ENCODE data around the gene CHST8. TPM values are rescaled to one million over a fixed set of nuclear protein-coding genes. Genes with fewer than 3 reads are reported as not detected.
"Not testable (repeated sequence)": the region's sequence is repeated elsewhere in the genome, so short reads cannot be mapped to it uniquely, and the experiment has no call there.

CHST8 gene
- total RNA-seq, 5 donors from 2014 or later (not counting 1 experiment from before 2014, with no cell fraction given) = not detected

DNA sequence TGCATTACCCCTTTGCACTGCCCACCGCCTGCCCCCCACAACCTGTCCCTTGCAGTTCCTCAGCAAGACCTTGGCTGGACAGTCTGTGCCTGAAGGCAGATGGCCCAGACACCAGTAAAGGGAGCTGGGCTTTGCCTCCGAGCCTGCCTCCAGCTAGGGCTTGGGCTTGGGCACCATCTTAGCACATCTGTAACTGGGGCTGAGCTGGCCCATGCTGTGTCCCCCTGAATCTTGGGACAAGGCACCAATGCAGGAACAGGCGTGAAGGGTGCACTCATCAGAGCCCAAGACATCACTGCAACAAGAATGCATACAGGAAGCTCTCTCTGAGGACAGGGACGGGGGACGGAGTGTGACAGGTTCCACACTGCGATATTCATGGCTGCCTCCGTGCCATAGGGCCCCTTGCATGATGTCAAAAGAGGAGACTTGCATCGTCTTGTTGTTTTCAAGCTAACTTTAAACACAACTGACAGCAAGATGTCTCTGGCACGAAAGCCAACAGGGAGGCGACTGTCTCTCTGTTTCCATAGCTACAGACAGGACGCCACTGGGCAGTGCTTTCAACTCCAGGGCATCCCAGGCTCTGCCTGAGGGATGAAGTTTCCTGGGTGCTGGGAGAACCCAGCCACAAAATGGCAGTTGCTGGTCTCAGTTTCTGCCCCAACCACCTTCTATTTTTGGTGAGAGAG is 8.7 kb upstream of the CHST8 start:
- no peak for DNase-seq
- Mint-ChIP-seq H3K27me3 (peaks cover 20 to 36% of the 10 kb centered on the region in 2 donors), H3K9me3 (peaks cover 5 to 21% (median 6%) of the 10 kb centered on the region in 3 donors), H3K27ac (no peak overlapping the region), H3K4me3 (no peak overlapping the region), H3K4me1 (no peaks in the 10 kb centered on the region), H3K36me3 (no peaks in the 10 kb centered on the region)
- Histone ChIP-seq H3K27me3 (replicated peaks in 1 of 2; ENCODE audit: control insufficient read depth in 2 of 2, extremely low read depth in 1 of 2, insufficient read depth in 2 of 2, low read length in 1 of 2) (peaks cover 0 to 34% of the 10 kb centered on the region in 2 experiments), H3K4me1 (ENCODE audit: control insufficient read depth in 1 of 2, extremely low read depth in 1 of 2, insufficient read depth in 2 of 2, low read length in 2 of 2) (no peaks in the 10 kb centered on the region), H3K27ac (ENCODE audit: low read length) (no peak overlapping the region), H3K9me3 (peaks cover 2% of the 10 kb centered on the region), H3K4me3 (ENCODE audit: control insufficient read depth in 1 of 2, extremely low read depth in 1 of 2, low read length in 1 of 2) (no peak overlapping the region), H3K36me3 (ENCODE audit: control insufficient read depth in 2 of 2, extremely low read depth in 1 of 2, insufficient read depth in 1 of 2, low read length in 1 of 2) (no peaks in the 10 kb centered on the region)
- ATAC-seq (replicated peaks in 1 of 4) = no peak
- ChIA-PET CTCF (no interaction called here), POLR2A (no interaction called here)
- WGBS (ENCODE audit: insufficient coverage) = 72% methylated on average over 8 of the region's 11 CpGs

GRCh38 chr19:33613620-33614000 is 8.1 kb upstream of the CHST8 start:
- ChIA-PET POLR2A (no interaction called here), CTCF (no interaction called here)
- H3K27ac ChIP-seq (ENCODE audit: low read length) = no peak overlapping the region
- no peak for DNase-seq
- Mint-ChIP-seq H3K9me3 (peaks cover 5 to 21% (median 6%) of the 10 kb centered on the region in 3 donors), H3K4me3 (no peak overlapping the region), H3K4me1 (no peaks in the 10 kb centered on the region), H3K36me3 (no peaks in the 10 kb centered on the region), H3K27ac (no peak overlapping the region), H3K27me3 (peaks cover 20 to 38% of the 10 kb centered on the region in 2 donors)
- ATAC-seq (replicated peaks in 1 of 4) = no peak
- WGBS (ENCODE audit: insufficient coverage) = 45% methylated on average over 2 of the region's 3 CpGs
- peaks cover 2% of the 10 kb centered on the region for H3K9me3 ChIP-seq
- no peak overlapping the region for H3K4me3 ChIP-seq (ENCODE audit: control insufficient read depth in 1 of 2, extremely low read depth in 1 of 2, low read length in 1 of 2)
- no peaks in the 10 kb centered on the region for H3K4me1 ChIP-seq (ENCODE audit: control insufficient read depth in 1 of 2, extremely low read depth in 1 of 2, insufficient read depth in 2 of 2, low read length in 2 of 2)
- H3K36me3 ChIP-seq (ENCODE audit: control insufficient read depth in 2 of 2, extremely low read depth in 1 of 2, insufficient read depth in 1 of 2, low read length in 1 of 2) = no peaks in the 10 kb centered on the region
- H3K27me3 ChIP-seq (replicated peaks in 1 of 2; ENCODE audit: control insufficient read depth in 2 of 2, extremely low read depth in 1 of 2, insufficient read depth in 2 of 2, low read length in 1 of 2) = peaks cover 0 to 36% of the 10 kb centered on the region in 2 experiments

DNA sequence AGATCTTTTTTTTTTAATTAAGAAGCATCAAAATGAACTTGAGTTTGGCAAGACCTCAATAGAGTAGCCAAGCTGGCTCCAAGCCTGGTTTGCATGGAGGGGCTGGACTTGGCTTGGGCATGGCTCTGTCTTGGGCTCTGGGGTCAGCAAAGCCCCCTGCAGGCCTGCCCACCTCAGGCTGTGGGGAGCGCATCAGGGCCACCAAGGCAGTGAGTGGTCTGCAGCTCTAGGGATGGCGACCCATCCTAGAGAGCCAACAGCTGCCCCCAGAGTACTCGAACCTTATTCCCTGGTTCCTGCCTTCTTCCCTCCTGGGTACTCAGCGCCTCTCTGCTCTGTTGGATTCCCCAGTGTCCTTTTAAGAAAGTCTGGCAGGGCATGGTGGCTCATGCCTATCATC is 5.4 kb upstream of the CHST8 start:
- Mint-ChIP-seq H3K4me1 (peaks cover 0 to 1% (median 0%) of the 10 kb centered on the region in 3 donors), H3K36me3 (no peaks in the 10 kb centered on the region), H3K27ac (no peak overlapping the region), H3K4me3 (no peak overlapping the region), H3K27me3 (peaks cover 40 to 62% of the 10 kb centered on the region in 2 donors), H3K9me3 (no peaks in the 10 kb centered on the region)
- Histone ChIP-seq H3K9me3 (no peaks in the 10 kb centered on the region), H3K36me3 (ENCODE audit: control insufficient read depth in 2 of 2, extremely low read depth in 1 of 2, insufficient read depth in 1 of 2, low read length in 1 of 2) (no peaks in the 10 kb centered on the region), H3K4me3 (ENCODE audit: control insufficient read depth in 1 of 2, extremely low read depth in 1 of 2, low read length in 1 of 2) (no peak overlapping the region), H3K27ac (ENCODE audit: low read length) (no peak overlapping the region), H3K27me3 (replicated peaks in 1 of 2; ENCODE audit: control insufficient read depth in 2 of 2, extremely low read depth in 1 of 2, insufficient read depth in 2 of 2, low read length in 1 of 2) (peaks cover 2 to 61% of the 10 kb centered on the region in 2 experiments), H3K4me1 (ENCODE audit: control insufficient read depth in 1 of 2, extremely low read depth in 1 of 2, insufficient read depth in 2 of 2, low read length in 2 of 2) (no peaks in the 10 kb centered on the region)
- no peak for DNase-seq
- no peak for ATAC-seq (replicated peaks in 1 of 4)
- WGBS (ENCODE audit: insufficient coverage) = 71% methylated on average over 4 of the region's 4 CpGs
- ChIA-PET POLR2A (no interaction called here), CTCF (interaction anchor here in 1 of 2 donors (0.6 kb wide), 1 partner anchor 11 kb away, joined by 5 read pairs; no protein-coding TSS in a partner anchor)

- H3K36me3 Mint-ChIP-seq = no peaks in the 10 kb centered on the region
- Histone ChIP-seq H3K4me1 (ENCODE audit: control insufficient read depth in 1 of 2, extremely low read depth in 1 of 2, insufficient read depth in 2 of 2, low read length in 2 of 2) (no peaks in the 10 kb centered on the region), H3K4me3 (ENCODE audit: control insufficient read depth in 1 of 2, extremely low read depth in 1 of 2, low read length in 1 of 2) (no peak overlapping the region), H3K36me3 (ENCODE audit: control insufficient read depth in 2 of 2, extremely low read depth in 1 of 2, insufficient read depth in 1 of 2, low read length in 1 of 2) (no peaks in the 10 kb centered on the region), H3K9me3 (no peaks in the 10 kb centered on the region), H3K27ac (ENCODE audit: low read length) (no peak overlapping the region), H3K27me3 (replicated peaks in 1 of 2; ENCODE audit: control insufficient read depth in 2 of 2, extremely low read depth in 1 of 2, insufficient read depth in 2 of 2, low read length in 1 of 2) (peaks cover 2 to 61% of the 10 kb centered on the region in 2 experiments)
- 14% methylated on average over 1 of the region's 4 CpGs for WGBS (ENCODE audit: insufficient coverage)
- ChIA-PET CTCF (interaction anchor here in 1 of 2 donors (0.6 kb wide), 1 partner anchor 10 kb away, joined by 5 read pairs; no protein-coding TSS in a partner anchor), POLR2A (no interaction called here)
- H3K4me1 Mint-ChIP-seq = peaks cover 0 to 1% (median 0%) of the 10 kb centered on the region in 3 donors
- H3K9me3 Mint-ChIP-seq = no peaks in the 10 kb centered on the region
- ATAC-seq (replicated peaks in 1 of 4) (no peak), DNase-seq (no peak)
- H3K27me3 Mint-ChIP-seq = peaks cover 40 to 58% of the 10 kb centered on the region in 2 donors
- no peak overlapping the region for H3K4me3 Mint-ChIP-seq
- no peak overlapping the region for H3K27ac Mint-ChIP-seq
These were observed 4.9 kb upstream of the CHST8 start for GRCh38 chr19:33616857-33617256.

DNA sequence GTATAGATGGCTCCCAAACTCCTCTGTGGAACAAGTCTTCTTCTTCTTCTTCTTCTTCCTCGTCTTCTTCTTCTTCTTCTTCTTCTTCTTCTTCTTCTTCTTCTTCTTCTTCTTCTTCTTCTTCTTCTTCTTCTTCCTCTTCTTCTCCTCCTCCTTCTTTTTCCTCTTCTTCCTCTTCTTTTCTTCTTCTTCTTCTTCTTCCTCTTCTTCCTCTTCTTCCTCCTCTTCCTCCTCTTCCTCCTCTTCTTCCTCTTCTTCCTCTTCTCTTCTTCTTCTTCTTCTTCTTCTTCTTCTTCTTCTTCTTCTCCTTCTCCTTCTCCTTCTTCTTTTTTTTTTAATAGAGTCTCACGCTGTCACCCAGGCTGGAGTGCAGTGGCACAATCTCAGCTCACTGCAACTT is 3.4 kb upstream of the CHST8 start:
- H3K9me3 Mint-ChIP-seq; H3K4me3 ChIP-seq (ENCODE audit: control insufficient read depth in 1 of 2, extremely low read depth in 1 of 2, low read length in 1 of 2); H3K4me1 ChIP-seq (ENCODE audit: control insufficient read depth in 1 of 2, extremely low read depth in 1 of 2, insufficient read depth in 2 of 2, low read length in 2 of 2); ATAC-seq (replicated peaks in 1 of 4); H3K4me1 Mint-ChIP-seq; H3K27ac ChIP-seq (ENCODE audit: low read length); H3K36me3 Mint-ChIP-seq; POLR2A ChIA-PET; H3K9me3 ChIP-seq; DNase-seq; H3K27ac Mint-ChIP-seq; H3K4me3 Mint-ChIP-seq; H3K36me3 ChIP-seq (ENCODE audit: control insufficient read depth in 2 of 2, extremely low read depth in 1 of 2, insufficient read depth in 1 of 2, low read length in 1 of 2); CTCF ChIA-PET: not testable (repeated sequence)
- H3K27me3 ChIP-seq (replicated peaks in 1 of 2; ENCODE audit: control insufficient read depth in 2 of 2, extremely low read depth in 1 of 2, insufficient read depth in 2 of 2, low read length in 1 of 2) = peaks cover 2 to 61% of the 10 kb centered on the region in 2 experiments
- WGBS (ENCODE audit: insufficient coverage) = 33% methylated on average over 1 of the region's 2 CpGs
- peaks cover 43 to 63% of the 10 kb centered on the region in 2 donors for H3K27me3 Mint-ChIP-seq

DNA sequence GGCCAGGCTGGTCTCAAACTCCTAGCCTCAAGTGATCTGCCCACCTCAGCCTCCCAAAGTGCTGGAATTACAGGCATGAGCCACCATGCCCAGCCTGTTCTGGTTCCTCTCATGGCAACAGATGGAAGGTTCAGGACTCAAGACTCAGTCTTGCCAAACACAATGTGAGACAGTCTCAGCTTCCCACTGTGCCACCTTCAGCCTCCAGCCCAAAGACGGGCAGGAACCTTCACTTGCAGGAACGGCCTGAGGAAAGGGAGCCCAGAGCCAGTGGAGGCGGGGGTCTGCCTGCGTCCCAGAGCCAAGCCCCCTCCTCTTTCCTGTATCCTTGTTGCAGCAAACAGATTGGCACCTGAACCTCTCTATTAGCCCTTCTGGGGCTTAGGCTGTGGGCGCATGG is 2.9 kb upstream of the CHST8 start:
- no peaks in the 10 kb centered on the region for H3K36me3 Mint-ChIP-seq
- no peak for ATAC-seq (replicated peaks in 1 of 4)
- peaks cover 0 to 1% (median 0%) of the 10 kb centered on the region in 3 donors for H3K4me1 Mint-ChIP-seq
- CTCF ChIA-PET = no interaction called here
- H3K4me1 ChIP-seq (ENCODE audit: control insufficient read depth in 1 of 2, extremely low read depth in 1 of 2, insufficient read depth in 2 of 2, low read length in 2 of 2) = no peaks in the 10 kb centered on the region
- no peaks in the 10 kb centered on the region for H3K9me3 ChIP-seq
- peaks cover 47 to 66% of the 10 kb centered on the region in 2 donors for H3K27me3 Mint-ChIP-seq
- no peaks in the 10 kb centered on the region for H3K36me3 ChIP-seq (ENCODE audit: control insufficient read depth in 2 of 2, extremely low read depth in 1 of 2, insufficient read depth in 1 of 2, low read length in 1 of 2)
- no peak overlapping the region for H3K27ac Mint-ChIP-seq
- H3K27me3 ChIP-seq (replicated peaks in 1 of 2; ENCODE audit: control insufficient read depth in 2 of 2, extremely low read depth in 1 of 2, insufficient read depth in 2 of 2, low read length in 1 of 2) = peaks cover 2 to 62% of the 10 kb centered on the region in 2 experiments
- H3K27ac ChIP-seq (ENCODE audit: low read length) = no peak overlapping the region
- no peaks in the 10 kb centered on the region for H3K9me3 Mint-ChIP-seq
- DNase-seq = no peak
- POLR2A ChIA-PET = no interaction called here
- no peak overlapping the region for H3K4me3 ChIP-seq (ENCODE audit: control insufficient read depth in 1 of 2, extremely low read depth in 1 of 2, low read length in 1 of 2)
- H3K4me3 Mint-ChIP-seq = no peak overlapping the region
- 73% methylated on average over 4 of the region's 5 CpGs for WGBS (ENCODE audit: insufficient coverage)
